ENCODE results near the gene ASS1.

Gene ASS1

DNA sequence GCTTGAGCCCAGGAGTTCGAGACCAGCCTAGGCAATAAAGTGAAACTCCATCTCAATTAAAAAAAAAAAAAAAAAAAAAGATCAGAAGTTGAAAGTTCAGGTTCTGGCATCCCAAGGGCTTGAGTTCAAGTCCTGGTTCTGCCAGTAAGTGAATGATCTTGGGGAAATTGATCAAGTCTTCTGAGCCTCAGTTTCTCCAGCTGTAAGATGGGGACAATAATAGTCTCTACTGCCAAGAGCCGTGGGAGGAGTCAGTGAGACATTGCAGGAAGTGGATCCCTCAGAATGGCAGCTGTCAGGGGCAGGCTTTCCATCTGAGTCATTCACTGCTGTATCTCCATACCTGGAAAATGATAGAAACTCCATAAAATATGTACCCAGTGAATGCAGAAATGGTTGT, 96.8 kb downstream of the ASS1 start:
- TF ChIP-seq, protein P1, sequence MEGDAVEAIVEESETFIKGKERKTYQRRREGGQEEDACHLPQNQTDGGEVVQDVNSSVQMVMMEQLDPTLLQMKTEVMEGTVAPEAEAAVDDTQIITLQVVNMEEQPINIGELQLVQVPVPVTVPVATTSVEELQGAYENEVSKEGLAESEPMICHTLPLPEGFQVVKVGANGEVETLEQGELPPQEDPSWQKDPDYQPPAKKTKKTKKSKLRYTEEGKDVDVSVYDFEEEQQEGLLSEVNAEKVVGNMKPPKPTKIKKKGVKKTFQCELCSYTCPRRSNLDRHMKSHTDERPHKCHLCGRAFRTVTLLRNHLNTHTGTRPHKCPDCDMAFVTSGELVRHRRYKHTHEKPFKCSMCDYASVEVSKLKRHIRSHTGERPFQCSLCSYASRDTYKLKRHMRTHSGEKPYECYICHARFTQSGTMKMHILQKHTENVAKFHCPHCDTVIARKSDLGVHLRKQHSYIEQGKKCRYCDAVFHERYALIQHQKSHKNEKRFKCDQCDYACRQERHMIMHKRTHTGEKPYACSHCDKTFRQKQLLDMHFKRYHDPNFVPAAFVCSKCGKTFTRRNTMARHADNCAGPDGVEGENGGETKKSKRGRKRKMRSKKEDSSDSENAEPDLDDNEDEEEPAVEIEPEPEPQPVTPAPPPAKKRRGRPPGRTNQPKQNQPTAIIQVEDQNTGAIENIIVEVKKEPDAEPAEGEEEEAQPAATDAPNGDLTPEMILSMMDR (IDR thresholded peaks at IDR 0.05; ENCODE audit: control insufficient read depth, insufficient read depth, low read depth, low read length, missing control alignments): no peak
- DNase-seq (ENCODE audit: low read depth): no peak
- H3K4me3 ChIP-seq (ENCODE audit: control insufficient read depth, low read depth, low read length): no peak overlapping the region

DNA sequence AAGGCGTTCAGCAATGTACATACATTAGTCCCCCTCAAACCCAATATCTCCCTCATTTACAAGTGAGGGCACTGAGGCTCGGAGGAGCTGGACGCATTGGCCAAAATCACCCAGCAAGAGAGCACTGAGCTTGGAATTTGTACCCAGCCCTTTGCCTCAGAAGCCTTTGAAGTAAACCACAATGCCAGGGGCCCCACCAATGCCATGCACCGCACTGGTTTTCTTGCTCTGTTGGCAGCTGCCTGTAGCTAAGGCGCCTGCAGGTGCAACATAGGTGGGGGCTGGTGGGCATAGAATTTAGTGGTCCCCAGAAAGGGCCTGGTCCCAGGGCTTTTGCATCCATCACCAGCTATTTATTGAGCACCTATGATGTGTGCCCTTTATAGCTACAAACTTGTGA, 97.3 kb downstream of the ASS1 start:
- TF ChIP-seq, protein P1 (IDR thresholded peaks at IDR 0.05; ENCODE audit: control insufficient read depth, insufficient read depth, low read depth, low read length, missing control alignments): no peak
- DNase-seq (ENCODE audit: low read depth): no peak
- H3K4me3 ChIP-seq (ENCODE audit: control insufficient read depth, low read depth, low read length): no peak overlapping the region

- H3K4me3 ChIP-seq (ENCODE audit: control insufficient read depth, low read depth, low read length): no peak overlapping the region
- DNase-seq (ENCODE audit: low read depth): no peak
- TF ChIP-seq, protein P1 (IDR thresholded peaks at IDR 0.05; ENCODE audit: control insufficient read depth, insufficient read depth, low read depth, low read length, missing control alignments): no peak
Measured at GRCh38 chr9:130542457-130543228, 97.9 kb downstream of the ASS1 start.

- no peak overlapping the region for H3K4me3 ChIP-seq (ENCODE audit: control insufficient read depth, low read depth, low read length)
- TF ChIP-seq, protein P1 (IDR thresholded peaks at IDR 0.05; ENCODE audit: control insufficient read depth, insufficient read depth, low read depth, low read length, missing control alignments): no peak
Measured at GRCh38 chr9:130543368-130543767, 98.6 kb downstream of the ASS1 start.

GRCh38 chr9:130543859-130544258, 99.1 kb downstream of the ASS1 start:
- TF ChIP-seq, protein P1 (IDR thresholded peaks at IDR 0.05; ENCODE audit: control insufficient read depth, insufficient read depth, low read depth, low read length, missing control alignments): no peak
- DNase-seq (ENCODE audit: low read depth): no peak

More at GRCh38 chr9:130543368-130543767, 98.6 kb downstream of the ASS1 start:
- no peak for DNase-seq (ENCODE audit: low read depth)

DNA sequence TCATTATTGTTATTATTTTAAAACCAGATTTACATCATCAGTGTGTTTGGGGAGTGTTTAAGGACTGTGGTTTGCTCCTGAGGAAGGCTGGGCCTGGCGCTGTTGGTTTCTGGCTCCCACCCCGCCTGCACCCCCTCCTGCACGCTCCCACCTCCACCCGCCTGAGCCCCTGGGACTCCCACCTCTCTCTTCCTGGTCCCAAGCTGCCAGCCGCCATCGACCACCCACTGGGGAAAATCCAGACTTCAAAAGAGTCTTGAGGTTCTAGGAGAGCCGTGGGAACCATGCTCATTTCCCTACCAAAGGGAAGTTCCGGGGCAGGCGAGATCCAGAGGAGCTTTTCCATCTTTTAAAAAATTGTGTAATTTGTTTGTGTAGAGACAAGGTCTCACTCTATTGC, 99.6 kb downstream of the ASS1 start:
- TF ChIP-seq, protein P1 (IDR thresholded peaks at IDR 0.05; ENCODE audit: control insufficient read depth, insufficient read depth, low read depth, low read length, missing control alignments): no peak
- DNase-seq (ENCODE audit: low read depth): no peak
- H3K4me3 ChIP-seq (ENCODE audit: control insufficient read depth, low read depth, low read length): no peak overlapping the region

More at GRCh38 chr9:130543859-130544258, 99.1 kb downstream of the ASS1 start:
- no peak overlapping the region for H3K4me3 ChIP-seq (ENCODE audit: control insufficient read depth, low read depth, low read length)
